ENCODE data around the gene SYNE2.
"Not testable (repeated sequence)": the region's sequence is repeated elsewhere in the genome, so short reads cannot be mapped to it uniquely, and the experiment has no call there.

Gene SYNE2

GRCh38 chr14:63966407-63966806 is 113.6 kb downstream of the SYNE2 start:
- DNase-seq: no peak

- no peak for DNase-seq
Measured at GRCh38 chr14:63972323-63972932, 119.6 kb downstream of the SYNE2 start.

- no peak for DNase-seq
Measured at GRCh38 chr14:63974176-63974575, 121.4 kb downstream of the SYNE2 start.

- no peak for DNase-seq
Measured at GRCh38 chr14:63981569-63981968, 128.8 kb downstream of the SYNE2 start.

GRCh38 chr14:63982156-63982555 is 129.4 kb downstream of the SYNE2 start:
- DNase-seq: no peak

GRCh38 chr14:63982629-63983028 is 129.8 kb downstream of the SYNE2 start:
- no peak for DNase-seq

GRCh38 chr14:63986789-63987533 is 134.2 kb downstream of the SYNE2 start:
- no peak for DNase-seq

GRCh38 chr14:63988579-63988978 is 135.8 kb downstream of the SYNE2 start:
- no peak for DNase-seq

GRCh38 chr14:63991833-63992232 is 139.0 kb downstream of the SYNE2 start:
- no peak for DNase-seq

GRCh38 chr14:63992858-63993257 is 140.1 kb downstream of the SYNE2 start:
- no peak for DNase-seq

- no peak for DNase-seq
Measured at GRCh38 chr14:63993992-63994391, 141.2 kb downstream of the SYNE2 start.

- no peak for DNase-seq
Measured at GRCh38 chr14:63995285-63995684, 142.5 kb downstream of the SYNE2 start.

- DNase-seq: no peak
Measured at GRCh38 chr14:63996016-63996415, 143.2 kb downstream of the SYNE2 start.

GRCh38 chr14:63996625-63997220 is 143.9 kb downstream of the SYNE2 start:
- DNase-seq: no peak

GRCh38 chr14:64000749-64001148 is 147.9 kb downstream of the SYNE2 start:
- DNase-seq: no peak

- DNase-seq: no peak
Measured at GRCh38 chr14:64005822-64006221, 153.0 kb downstream of the SYNE2 start.

GRCh38 chr14:64008016-64008415 is 155.2 kb downstream of the SYNE2 start:
- DNase-seq: no peak

GRCh38 chr14:64012003-64012402 is 159.2 kb downstream of the SYNE2 start:
- DNase-seq: no peak

- DNase-seq: no peak
Measured at GRCh38 chr14:64012720-64013119, 159.9 kb downstream of the SYNE2 start.

GRCh38 chr14:64025479-64025878 is 172.7 kb downstream of the SYNE2 start:
- no peak for DNase-seq

GRCh38 chr14:64026600-64026999 is 173.8 kb downstream of the SYNE2 start:
- no peak for DNase-seq

- no peak for DNase-seq
Measured at GRCh38 chr14:64035143-64035542, 182.3 kb downstream of the SYNE2 start.

GRCh38 chr14:64037869-64038745 is 185.3 kb downstream of the SYNE2 start:
- DNase-seq: not testable (repeated sequence)

Measured in left hindlimb (tissue), 1 donor.